CD4-positive, alpha-beta T cell (primary cell): Measurements from ENCODE around the gene TLX2. TPM values are rescaled to one million over a fixed set of nuclear protein-coding genes. Genes with fewer than 3 reads are reported as not detected.
A peak's percentile ranks its signal among the peaks of the same experiment; 100 is the strongest.

ENCODE experiments used
- ATAC-seq: fragments of 200-7000 bp; cut with Tn5 transposase; one replicate; pipeline ENCODE4 v1.10.0; 2022; ENCODE audit warnings: mild to moderate bottlenecking; ENCODE audit not compliant: poor library complexity
- CTCF ChIA-PET: fragments of 350-600 bp; sonication (Branson Sonifier 250); formaldehyde crosslinking; loops from one replicate; lab custom pipeline; 2021; ENCODE audit warnings: antibody characterized with exemption, inconsistent platforms; lab: Charles Lee
- POLR2A ChIA-PET: fragments of 350-600 bp; sonication (Branson Sonifier 250); formaldehyde crosslinking; loops from one replicate; lab custom pipeline; 2021; ENCODE audit warnings: antibody characterized with exemption, inconsistent platforms; lab: Charles Lee
- DNase-seq, 14 experiments: peaks; one replicate each; pipeline ENCODE4 v3.0.0-alpha.2; 2013 to 2020; ENCODE audit warnings: mixed read lengths in 2 of 14
- H3K27ac ChIP-seq, 2 donors: one replicate each; pipeline versions ENCODE4 v1.5.1 to v1.7.0; 2013; ENCODE audit warnings: low read length in 2 of 2, low read depth in 1 of 2, mild to moderate bottlenecking in 1 of 2
- H3K27me3 ChIP-seq, 2 experiments: 1 replicate in 1 of 2; 2 replicates in 1 of 2; pipeline versions ENCODE4 v1.6.1 to v1.7.0; 2013; ENCODE audit warnings: low read length in 2 of 2, control low read depth in 1 of 2, mild to moderate bottlenecking in 1 of 2, moderate library complexity in 1 of 2; ENCODE audit not compliant: insufficient read depth in 2 of 2, control insufficient read depth in 1 of 2
- H3K36me3 ChIP-seq: one replicate; pipeline ENCODE4 v1.6.1; 2013; ENCODE audit warnings: low read length, control low read depth; ENCODE audit not compliant: insufficient read depth
- H3K4me1 ChIP-seq: one replicate; pipeline ENCODE4 v1.6.1; 2013; ENCODE audit warnings: low read length, control low read depth; ENCODE audit not compliant: insufficient read depth
- H3K4me3 ChIP-seq: one replicate; pipeline ENCODE4 v1.5.1; 2013; ENCODE audit warnings: mild to moderate bottlenecking, low read length, moderate library complexity
- H3K9me3 ChIP-seq, 2 experiments: 1 replicate in 1 of 2; 2 replicates in 1 of 2; pipeline versions ENCODE4 v1.6.1 to v1.7.0; 2013; ENCODE audit warnings: low read length in 2 of 2, mild to moderate bottlenecking in 2 of 2, control low read depth in 1 of 2, moderate library complexity in 1 of 2; ENCODE audit not compliant: control insufficient read depth in 1 of 2, insufficient read depth in 1 of 2
- H3K27ac Mint-ChIP-seq: one replicate; pipeline ENCODE4 v1.8.0; 2020; ENCODE audit warnings: mixed read lengths
- H3K27me3 Mint-ChIP-seq: one replicate; pipeline ENCODE4 v1.8.0; 2021; ENCODE audit warnings: mixed read lengths
- H3K36me3 Mint-ChIP-seq: one replicate; pipeline ENCODE4 v1.8.0; 2021; ENCODE audit warnings: low read depth, mixed read lengths
- H3K4me1 Mint-ChIP-seq: one replicate; pipeline ENCODE4 v1.8.0; 2021; ENCODE audit warnings: low read depth, mixed read lengths
- H3K4me3 Mint-ChIP-seq: one replicate; pipeline ENCODE4 v1.8.0; 2020; ENCODE audit warnings: mild to moderate bottlenecking, mixed read lengths
- H3K9me3 Mint-ChIP-seq: one replicate; pipeline ENCODE4 v1.8.0; 2020; ENCODE audit warnings: mixed read lengths
- CTCF ChIP-seq: fragments of 200-600 bp; IDR thresholded peaks from one replicate; pipeline ENCODE4 v1.8.0; 2022; ENCODE audit warnings: antibody characterized with exemption, mild to moderate bottlenecking
- intact Hi-C, 2 experiments: fragments of 100-400 bp; cut with DNase I in 1 of 2; cut with micrococcal nuclease in 1 of 2; formaldehyde crosslinking; loops; one replicate each; pipeline versions ENCODE4 v1.15.1 to v1.9.0; 2023 to 2025; cut with DNase I, micrococcal nuclease
- total RNA-seq, 174 experiments: library from RNA in 2 of 174; stranded (reverse) in 2 of 174; gene quantifications; one replicate each; pipeline ENCODE4 v1.2.3 and lab custom pipeline; 2021 to 2026

Gene TLX2
- total RNA-seq, 2 experiments from 2014 or later, result 0.14 to 0.30 TPM

GRCh38 chr2:74551942-74552913, 38.0 kb downstream of the TLX2 start:
- peaks cover 12% of the 10 kb centered on the region for H3K36me3 ChIP-seq
- Mint-ChIP-seq H3K4me1 (peaks cover 18% of the 10 kb centered on the region), H3K27me3 (peaks cover 41% of the 10 kb centered on the region), H3K9me3 (no peaks in the 10 kb centered on the region), H3K27ac (peak overlapping the region; percentile 31), H3K36me3 (peaks cover 14% of the 10 kb centered on the region), H3K4me3 (peak overlapping the region; percentile 74)
- H3K9me3 ChIP-seq, result peaks cover 0 to 12% of the 10 kb centered on the region in 2 experiments
- H3K27me3 ChIP-seq, result peaks cover 22 to 25% of the 10 kb centered on the region in 2 experiments
- intact Hi-C loops, result loop anchor here in 1 of 2 experiments (10.0 kb wide), 1 partner anchor 103 kb away; the partner anchor contains the start of gene SEMA4F
- POLR2A ChIA-PET, result no interaction called here
- no peak for TF ChIP-seq CTCF
- no peak for DNase-seq
- H3K27ac ChIP-seq, result no peak overlapping the region
- CTCF ChIA-PET, result no interaction called here
- no peak overlapping the region for H3K4me3 ChIP-seq
- H3K4me1 ChIP-seq, result peaks cover 44% of the 10 kb centered on the region
- ATAC-seq, result no peak

GRCh38 chr2:74552914-74553811, 38.9 kb downstream of the TLX2 start:
- Mint-ChIP-seq H3K4me1 (peaks cover 15% of the 10 kb centered on the region), H3K27me3 (peaks cover 32% of the 10 kb centered on the region), H3K4me3 (peak overlapping the region; percentile 91), H3K27ac (peak overlapping the region; percentile 80), H3K36me3 (peaks cover 14% of the 10 kb centered on the region), H3K9me3 (no peaks in the 10 kb centered on the region)
- ChIA-PET CTCF (no interaction called here), POLR2A (interaction anchor here (1.3 kb wide), 1 partner anchor 95 kb away, joined by 3 read pairs; the partner anchor contains the start of gene WBP1)
- no peak overlapping the region for H3K4me3 ChIP-seq
- no peak for TF ChIP-seq CTCF
- ATAC-seq (no peak), DNase-seq (peak in 1 of 14 experiments; percentile 39)
- H3K9me3 ChIP-seq, result peaks cover 0 to 12% of the 10 kb centered on the region in 2 experiments
- H3K36me3 ChIP-seq, result peaks cover 12% of the 10 kb centered on the region
- peaks cover 17 to 20% of the 10 kb centered on the region in 2 experiments for H3K27me3 ChIP-seq
- peaks cover 44% of the 10 kb centered on the region for H3K4me1 ChIP-seq
- intact Hi-C loops, result loop anchor here in 1 of 2 experiments (10.0 kb wide), 1 partner anchor 102 kb away; the partner anchor contains the start of gene SEMA4F
- H3K27ac ChIP-seq, result no peak overlapping the region
